G401 (cell line): ENCODE data around the gene MPL. TPM values are rescaled to one million over a fixed set of nuclear protein-coding genes. Genes with fewer than 3 reads are reported as not detected.

ENCODE experiments used
- DNase-seq: peaks from one replicate; pipeline ENCODE4 v3.0.0-alpha.2; 2015; ENCODE audit warnings: low spot score
- in situ Hi-C: cut with HindIII; loops from 2 replicates; pipeline ENCODE4 v1.10.0; 2016; ENCODE audit warnings: low sequenced_read_pairs, mixed read lengths
- total RNA-seq: library from RNA; depleted of rRNA; stranded (reverse); fragments of >200 nt; shearing (Covaris generic); gene quantifications from 2 replicates; pipeline ENCODE4 v1.2.3, GENCODE V29; 2014

Gene MPL
- total RNA-seq, 1 experiment from 2014 or later = not detected

DNA sequence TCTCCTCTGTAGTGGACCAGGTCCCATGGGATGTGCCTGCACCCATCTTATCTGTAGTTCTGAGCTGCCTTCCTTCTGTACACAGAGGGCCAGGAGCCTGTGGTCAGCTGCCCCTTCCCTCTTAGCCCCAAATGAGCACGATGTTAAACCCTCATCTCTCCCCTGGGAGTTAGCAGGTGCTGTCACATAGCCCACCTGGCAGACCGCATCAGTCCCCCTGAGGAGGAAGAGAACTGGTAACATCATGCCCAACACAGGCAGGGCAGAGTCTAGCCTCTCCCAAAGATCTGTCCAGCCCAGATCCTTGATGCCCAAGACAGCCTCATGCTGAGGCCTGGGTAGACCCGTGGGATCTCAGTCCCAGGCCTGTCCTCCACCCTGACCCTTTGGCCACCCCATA is 32.2 kb upstream of the MPL start:
- DNase-seq = no peak
- in situ Hi-C loops = no loop called here

DNA sequence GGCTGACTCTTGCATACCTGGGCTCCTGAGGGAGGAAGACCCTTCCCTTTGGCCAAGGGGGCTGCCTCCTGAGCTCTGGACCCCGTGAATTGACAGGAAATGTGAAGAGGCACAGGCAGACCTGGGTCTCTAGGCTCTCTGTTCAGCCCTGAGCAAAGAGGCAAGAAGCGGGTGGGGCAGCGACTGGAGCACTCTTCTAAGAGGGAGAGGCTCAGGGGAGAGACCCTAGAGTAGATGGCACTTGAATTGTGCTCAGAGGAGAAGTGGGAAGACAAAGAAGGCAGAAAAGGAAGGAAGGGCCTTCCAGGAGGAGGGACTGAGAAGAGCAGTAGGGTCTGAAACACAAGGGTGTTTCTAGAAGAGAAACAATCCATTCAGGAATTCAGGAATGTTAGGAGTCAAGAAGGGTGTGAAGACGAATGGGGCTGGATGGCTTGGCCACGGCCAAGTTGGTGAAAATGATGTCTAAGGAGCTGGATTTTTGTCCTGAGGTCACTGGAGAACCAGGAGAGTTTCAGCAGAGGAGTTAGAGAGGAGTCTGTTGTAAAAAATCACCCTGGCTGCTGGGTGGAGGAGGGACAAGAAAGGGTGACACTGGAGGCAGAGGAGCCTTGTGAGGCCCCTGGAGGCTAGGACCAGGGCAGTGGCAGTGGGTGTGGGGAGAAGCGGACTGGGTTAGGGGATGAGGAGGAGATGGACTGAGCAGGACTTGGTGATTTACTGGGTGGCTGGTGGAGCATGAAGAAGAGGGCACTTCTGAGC is 31.5 kb upstream of the MPL start:
- no peak for DNase-seq

DNA sequence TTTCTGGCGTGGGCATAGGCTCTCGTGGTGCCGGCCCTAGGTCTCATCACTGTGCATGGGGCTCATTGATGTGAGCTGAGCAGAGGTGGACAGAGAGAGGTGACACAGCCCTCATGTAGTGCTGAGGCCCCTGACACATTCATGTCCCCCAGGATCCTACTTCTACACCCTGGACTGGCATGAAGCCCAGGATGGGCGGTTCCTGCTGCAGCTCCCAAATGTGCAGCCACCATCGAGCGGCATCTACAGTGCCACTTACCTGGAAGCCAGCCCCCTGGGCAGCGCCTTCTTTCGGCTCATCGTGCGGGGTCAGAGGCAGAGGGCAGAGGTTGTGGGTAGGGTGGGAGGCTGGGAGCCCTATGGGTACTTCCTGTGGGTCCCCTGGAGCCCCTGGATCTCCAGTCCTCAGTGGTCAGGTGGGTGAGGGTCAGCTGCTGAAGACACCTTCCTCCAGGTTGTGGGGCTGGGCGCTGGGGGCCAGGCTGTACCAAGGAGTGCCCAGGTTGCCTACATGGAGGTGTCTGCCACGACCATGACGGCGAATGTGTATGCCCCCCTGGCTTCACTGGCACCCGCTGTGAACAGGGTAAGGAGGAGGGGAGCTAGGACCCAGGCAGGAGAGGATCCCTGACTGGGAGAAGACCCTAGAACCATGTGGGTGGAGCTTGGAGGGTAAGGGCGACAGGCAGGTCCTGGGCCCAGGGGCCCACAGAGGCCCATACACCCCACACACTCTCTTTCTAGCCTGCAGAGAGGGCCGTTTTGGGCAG is 30.7 kb upstream of the MPL start:
- in situ Hi-C loops = no loop called here
- no peak for DNase-seq

More for the DNA sequence above, 31.5 kb upstream of the MPL start:
- in situ Hi-C loops = no loop called here

DNA sequence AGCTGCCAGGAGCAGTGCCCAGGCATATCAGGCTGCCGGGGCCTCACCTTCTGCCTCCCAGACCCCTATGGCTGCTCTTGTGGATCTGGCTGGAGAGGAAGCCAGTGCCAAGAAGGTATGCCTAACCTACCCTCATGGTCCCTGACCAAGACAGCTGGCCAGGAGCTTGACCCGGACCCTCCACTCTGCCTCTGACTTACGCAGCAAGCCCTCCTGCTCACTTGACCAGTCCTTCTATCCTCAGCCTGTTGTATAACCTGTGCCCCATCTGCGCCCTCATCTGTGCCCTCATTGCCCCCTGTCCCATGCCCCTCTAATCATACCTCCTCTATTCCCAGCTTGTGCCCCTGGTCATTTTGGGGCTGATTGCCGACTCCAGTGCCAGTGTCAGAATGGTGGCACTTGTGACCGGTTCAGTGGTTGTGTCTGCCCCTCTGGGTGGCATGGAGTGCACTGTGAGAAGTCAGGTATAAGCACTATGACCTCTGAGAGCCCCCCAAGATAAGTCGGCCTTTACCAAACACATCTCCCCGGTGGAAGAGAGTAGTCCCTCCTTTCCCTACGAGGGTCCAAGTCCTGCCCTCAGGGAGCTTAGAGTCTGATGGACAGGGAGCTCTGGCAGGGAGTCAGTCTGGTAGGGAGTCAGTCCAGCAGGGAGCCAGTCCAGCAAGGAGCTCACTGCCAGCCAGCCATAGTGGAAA is 30.0 kb upstream of the MPL start:
- DNase-seq = no peak
- in situ Hi-C loops = no loop called here

DNA sequence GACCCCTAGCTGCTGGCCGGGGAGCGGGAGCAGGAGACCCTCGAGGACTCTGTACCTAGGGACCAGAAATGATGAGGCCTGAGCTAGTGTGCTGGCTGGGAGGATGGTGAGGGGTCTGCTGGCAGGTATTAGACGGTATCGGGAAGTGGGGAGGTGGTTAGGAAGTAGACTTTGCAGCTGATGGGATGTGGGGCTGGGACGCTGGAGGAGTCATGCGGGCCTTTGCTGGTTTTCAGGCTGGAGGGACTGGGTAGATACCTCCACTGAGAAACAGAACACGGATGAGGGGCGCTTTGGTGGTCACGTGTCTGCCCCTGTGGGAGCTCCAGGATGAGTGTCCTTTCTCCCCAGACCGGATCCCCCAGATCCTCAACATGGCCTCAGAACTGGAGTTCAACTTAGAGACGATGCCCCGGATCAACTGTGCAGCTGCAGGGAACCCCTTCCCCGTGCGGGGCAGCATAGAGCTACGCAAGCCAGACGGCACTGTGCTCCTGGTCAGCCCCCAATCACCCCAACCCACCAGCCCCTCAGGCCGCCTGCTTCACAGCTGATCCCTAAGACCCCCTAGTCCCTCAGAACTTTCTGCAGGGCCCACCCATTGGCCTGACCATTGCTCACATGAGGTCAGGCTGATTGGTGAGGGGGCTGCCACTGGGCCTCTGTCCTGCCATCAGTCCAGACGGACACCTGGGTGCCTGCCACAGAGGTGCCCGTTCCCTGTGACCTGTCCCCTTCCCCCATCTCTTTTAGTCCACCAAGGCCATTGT is 28.8 kb upstream of the MPL start:
- in situ Hi-C loops = no loop called here
- DNase-seq = no peak

DNA sequence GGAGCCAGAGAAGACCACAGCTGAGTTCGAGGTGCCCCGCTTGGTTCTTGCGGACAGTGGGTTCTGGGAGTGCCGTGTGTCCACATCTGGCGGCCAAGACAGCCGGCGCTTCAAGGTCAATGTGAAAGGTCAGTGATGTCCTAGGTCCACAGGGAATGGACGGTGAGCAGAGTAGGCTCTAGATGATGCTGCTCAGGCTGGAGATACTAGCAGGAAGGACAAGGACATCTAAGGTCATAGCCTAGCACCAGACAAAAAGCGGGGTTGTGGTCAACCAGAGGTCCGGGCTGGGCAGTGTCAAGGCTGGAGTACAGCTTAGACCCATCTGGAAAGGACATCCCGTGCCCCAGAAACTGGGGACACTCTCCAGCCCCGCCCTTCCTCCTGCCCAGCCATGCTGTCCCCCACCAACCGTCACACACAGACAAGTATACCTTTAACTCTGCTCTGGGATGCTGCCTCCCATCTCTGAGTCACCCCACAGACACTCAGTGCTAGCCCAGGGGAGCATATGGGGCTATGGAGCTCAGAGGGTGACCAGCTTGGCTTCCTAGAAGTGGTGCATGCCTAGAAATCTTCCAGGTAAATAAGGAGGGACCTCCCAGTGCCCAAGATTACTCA is 28.1 kb upstream of the MPL start:
- in situ Hi-C loops = no loop called here
- no peak for DNase-seq

DNA sequence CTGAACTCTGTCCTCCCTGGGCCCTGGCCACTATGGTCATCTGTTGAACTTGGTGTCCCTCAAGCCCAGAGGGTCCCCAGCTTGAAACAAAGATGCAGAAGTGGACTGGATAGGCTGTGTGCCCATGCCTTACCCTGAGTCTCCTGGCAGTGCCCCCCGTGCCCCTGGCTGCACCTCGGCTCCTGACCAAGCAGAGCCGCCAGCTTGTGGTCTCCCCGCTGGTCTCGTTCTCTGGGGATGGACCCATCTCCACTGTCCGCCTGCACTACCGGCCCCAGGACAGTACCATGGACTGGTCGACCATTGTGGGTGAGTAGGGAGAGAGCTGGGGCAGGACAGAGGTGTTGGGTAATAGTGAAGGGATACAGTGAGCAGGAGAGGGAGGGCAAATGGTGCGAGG is 26.1 kb upstream of the MPL start:
- in situ Hi-C loops = no loop called here
- DNase-seq = no peak

DNA sequence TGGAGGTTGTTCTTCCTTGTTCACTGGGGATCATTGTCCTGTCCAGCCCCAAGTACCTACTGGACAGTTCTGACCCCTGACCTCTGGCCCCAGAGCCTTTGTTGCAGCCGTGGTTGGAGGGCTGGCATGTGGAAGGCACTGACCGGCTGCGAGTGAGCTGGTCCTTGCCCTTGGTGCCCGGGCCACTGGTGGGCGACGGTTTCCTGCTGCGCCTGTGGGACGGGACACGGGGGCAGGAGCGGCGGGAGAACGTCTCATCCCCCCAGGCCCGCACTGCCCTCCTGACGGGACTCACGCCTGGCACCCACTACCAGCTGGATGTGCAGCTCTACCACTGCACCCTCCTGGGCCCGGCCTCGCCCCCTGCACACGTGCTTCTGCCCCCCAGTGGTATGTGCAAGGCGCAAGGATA is 25.4 kb upstream of the MPL start:
- in situ Hi-C loops = no loop called here
- no peak for DNase-seq

DNA sequence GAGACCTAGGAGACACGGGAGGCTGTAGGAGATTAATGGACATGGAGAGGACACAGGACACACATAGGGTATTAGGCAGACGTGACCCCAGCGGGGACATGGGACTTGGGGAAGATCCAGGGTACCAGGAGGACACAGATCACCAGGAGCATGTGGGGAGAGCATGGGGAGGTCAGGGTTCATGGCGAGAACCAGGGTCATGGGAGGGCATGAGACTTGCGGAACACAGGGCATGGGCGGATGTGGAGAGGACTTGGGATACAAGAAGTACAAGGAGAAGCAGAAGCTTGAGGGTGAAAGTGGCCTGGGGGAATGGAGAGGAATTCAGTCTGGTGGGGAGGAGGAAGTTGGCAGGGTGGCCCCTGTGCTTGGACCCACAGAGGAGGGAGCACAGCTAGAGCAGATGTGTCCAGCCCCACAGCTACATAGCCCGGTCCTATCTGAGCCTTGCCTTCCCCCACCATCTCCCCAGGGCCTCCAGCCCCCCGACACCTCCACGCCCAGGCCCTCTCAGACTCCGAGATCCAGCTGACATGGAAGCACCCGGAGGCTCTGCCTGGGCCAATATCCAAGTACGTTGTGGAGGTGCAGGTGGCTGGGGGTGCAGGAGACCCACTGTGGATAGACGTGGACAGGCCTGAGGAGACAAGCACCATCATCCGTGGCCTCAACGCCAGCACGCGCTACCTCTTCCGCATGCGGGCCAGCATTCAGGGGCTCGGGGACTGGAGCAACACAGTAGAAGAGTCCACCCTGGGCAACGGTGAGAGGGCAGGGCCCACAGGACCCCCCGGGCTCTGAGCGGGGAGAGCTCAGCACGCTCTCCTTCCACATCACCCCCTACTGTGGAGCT is 24.7 kb upstream of the MPL start:
- in situ Hi-C loops = no loop called here
- no peak for DNase-seq

DNA sequence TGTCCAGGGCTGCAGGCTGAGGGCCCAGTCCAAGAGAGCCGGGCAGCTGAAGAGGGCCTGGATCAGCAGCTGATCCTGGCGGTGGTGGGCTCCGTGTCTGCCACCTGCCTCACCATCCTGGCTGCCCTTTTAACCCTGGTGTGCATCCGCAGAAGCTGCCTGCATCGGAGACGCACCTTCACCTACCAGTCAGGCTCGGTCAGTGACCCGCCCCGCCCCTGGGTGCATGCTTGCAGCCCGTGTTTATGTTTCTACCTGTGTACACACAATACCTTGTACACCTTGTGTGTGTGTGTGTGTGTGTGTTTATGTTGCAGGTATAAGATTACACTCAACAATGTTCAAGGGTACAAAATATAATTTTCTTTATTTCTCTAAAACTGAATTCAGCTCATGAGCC is 23.8 kb upstream of the MPL start:
- in situ Hi-C loops = no loop called here

DNA sequence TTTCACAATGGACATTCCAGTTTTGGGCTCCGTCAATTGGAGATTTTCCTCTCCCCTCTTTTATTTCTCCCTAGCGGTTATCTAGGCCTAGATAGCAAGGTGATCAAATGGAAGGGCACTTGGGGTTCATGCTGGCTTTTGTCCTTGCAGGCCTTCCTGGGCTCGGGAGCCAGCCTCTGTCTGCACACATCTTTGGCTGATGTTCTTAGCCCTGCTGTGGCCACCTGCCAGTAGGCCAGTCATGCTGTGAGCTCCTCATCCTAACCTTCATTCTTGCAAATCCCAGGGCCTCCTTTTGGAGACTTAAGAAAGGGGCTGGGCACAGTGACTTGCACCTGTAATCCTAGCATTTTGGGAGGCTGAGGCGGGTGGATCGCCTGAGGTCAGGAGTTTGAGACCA is 23.4 kb upstream of the MPL start:
- no peak for DNase-seq
- in situ Hi-C loops = no loop called here

More for the DNA sequence above, 23.8 kb upstream of the MPL start:
- no peak for DNase-seq

DNA sequence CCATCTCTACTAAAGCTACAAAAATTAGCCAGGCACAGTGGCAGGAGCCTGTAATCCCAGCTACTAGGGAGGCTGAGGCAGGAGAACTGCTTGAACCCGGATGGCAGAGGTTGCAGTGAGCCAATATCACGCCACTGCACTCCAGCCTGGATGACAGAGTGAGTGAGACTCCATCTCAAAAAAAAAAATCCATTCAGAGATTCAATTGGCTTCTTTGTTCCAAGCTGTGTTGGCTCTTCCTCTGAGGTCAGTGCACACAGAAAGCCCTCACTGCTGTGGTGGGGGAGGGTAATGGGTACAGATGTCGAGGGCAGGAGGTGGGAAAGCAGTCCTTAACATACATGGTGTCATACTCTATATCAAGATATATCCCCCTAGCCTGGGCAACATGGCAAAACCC is 22.1 kb upstream of the MPL start:
- DNase-seq = no peak
- in situ Hi-C loops = no loop called here

DNA sequence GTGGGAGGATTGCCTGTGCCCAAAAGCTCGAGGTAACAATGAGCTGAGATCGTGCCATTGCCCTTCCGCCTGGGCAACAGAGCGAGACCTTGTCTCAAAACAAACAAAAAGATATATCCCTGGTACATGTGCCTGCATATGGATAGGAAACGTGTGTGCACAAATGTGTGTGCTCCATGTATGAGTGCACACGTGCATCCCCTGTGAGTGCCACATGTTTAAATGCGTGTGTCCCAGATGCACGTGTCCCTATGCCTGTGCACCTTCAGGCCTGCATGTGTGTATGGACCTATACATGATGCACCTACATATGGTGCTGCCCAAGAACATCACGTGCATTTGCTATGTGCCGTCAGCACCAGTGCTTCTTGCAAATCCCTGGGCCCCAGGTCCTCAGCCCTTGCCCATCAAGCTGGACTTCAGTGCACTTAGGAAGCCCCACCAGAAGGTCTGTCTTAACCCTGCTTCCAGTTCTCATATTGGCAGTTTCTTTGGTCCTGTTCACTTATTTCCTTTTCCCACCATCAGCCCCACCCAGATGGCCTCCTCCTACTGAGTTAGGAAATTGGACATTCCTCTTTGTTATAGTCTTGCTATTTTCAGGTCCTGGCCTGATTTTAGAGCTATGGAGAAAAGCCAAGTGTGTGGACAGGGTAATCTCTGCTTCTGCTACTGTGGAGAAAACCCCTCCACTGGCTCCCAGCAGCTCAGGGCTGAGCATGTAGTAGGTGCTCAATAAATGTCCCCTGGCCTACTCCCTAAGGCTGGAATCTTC is 21.5 kb upstream of the MPL start:
- DNase-seq = peak; percentile 21
- in situ Hi-C loops = no loop called here

DNA sequence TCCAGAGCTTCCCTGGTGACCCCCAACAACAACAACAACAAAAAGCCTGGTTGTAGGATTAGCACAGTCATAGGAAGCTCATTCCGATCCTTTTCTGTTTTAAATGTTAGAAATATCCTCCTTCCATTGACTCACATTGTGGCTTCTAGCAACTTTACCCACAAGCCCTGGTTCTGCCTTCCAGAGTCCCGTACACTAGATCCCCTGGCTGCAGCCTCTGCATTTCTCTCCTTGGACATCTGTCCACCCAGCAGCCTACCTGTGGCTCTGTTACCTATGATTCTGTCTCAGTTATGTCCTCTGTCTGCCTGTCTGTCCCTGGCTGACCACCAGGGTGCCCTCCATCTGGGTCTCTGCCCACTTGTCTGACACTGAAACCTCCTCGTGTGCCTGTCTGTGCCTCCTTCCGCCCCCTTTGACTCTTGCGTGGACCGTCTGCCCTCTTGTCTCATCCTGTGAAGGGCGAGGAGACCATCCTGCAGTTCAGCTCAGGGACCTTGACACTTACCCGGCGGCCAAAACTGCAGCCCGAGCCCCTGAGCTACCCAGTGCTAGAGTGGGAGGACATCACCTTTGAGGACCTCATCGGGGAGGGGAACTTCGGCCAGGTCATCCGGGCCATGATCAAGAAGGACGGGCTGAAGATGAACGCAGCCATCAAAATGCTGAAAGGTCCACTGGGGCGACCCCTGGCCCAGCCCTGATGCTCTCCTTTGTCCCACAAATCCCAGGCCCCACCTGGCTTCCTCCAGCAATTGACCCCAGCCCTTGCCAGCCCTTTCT is 20.7 kb upstream of the MPL start:
- in situ Hi-C loops = no loop called here
- DNase-seq = no peak

DNA sequence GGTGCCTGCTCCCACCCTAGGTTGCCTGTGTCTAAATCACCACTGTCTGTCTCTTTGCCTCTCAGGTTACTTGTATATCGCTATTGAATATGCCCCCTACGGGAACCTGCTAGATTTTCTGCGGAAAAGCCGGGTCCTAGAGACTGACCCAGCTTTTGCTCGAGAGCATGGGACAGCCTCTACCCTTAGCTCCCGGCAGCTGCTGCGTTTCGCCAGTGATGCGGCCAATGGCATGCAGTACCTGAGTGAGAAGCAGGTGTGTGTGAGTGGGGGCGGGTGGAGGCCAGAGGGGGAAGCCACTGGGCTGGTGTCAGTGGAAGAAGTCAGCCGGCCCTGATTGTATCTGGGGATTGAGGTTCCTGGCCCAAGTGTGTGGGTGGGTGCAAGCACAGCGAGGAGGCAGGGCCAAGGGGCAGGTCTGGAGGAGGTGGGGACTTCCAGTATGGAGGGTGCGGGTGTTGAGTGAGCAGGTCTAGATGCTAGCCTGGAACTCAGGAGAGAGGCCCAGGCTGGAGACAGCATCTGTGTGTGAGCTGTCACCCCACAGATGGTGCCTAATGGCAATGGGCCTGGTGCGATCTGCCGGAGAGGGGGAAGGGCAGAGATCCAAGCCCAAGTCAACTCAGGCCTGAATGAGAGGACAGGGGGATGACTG is 19.7 kb upstream of the MPL start:
- peak; percentile 89 for DNase-seq
- in situ Hi-C loops = no loop called here

DNA sequence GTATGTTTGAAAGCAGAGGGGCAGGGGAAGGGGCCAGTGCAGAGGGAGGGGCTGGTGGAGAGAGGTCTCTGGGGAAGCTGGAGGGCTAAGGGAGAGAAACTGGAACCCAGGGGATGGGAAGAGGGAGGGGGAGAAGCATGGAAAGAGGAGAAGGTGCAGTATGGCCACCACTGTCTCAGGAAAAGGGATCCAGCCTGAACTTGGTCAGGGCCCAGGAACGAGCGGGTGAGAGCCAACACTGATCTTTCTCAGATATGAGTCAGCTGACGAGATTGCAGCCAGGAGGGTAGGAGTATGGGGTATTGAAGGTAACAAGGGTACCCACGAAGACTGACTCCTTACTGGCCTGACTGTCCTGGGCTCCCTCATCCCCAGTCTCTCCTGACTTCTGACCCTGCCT is 18.8 kb upstream of the MPL start:
- DNase-seq = no peak
- in situ Hi-C loops = no loop called here
